ENCODE measurements around the gene PTPRR. TPM values are rescaled to one million over a fixed set of nuclear protein-coding genes. Genes with fewer than 3 reads are reported as not detected.

The PTPRR gene
- total and polyA plus RNA-seq, 2 donors from 2014 or later: 0.50 to 0.86 TPM

DNA sequence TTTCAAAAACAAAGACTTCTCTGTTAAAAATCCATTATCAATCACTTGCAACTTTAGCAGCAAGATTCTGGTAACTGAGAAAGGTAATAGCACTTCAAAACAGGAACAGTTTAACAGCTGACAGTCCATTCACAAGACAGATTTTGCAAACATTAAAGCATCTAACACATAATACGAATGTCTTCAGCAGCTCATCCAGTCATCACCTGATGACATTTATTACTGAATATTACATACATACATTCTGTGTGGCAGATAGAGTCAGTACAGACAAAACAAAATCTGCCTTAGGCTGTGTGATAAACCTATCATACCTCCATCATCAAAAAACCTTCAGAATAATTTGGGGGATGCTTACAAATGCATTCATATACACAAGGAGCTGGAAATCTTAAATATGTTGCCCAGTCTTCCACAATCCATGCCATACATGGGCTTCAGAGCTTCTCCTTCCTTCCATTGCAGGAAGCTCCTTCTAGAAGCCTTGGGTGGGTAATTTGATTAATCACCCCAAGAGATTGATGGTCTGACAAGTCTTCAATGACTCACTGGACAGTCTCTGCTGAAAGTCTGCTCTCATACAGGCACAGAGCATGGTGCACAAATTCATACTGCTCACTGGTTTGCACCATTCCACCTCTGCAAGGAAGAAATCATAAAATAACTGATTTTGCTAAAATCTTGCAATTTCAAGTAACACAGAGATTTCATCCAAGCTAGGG is 281.7 kb downstream of the PTPRR start:
- Histone ChIP-seq H3K27ac (ENCODE audit: low read depth in 2 of 2, low read length in 2 of 2) (no peak overlapping the region), H3K27me3 (ENCODE audit: control insufficient read depth, insufficient read depth, low read length) (no peaks in the 10 kb centered on the region), H3K9me3 (ENCODE audit: control insufficient read depth in 2 of 3, insufficient read depth in 1 of 3, low read length in 3 of 3) (no peaks in the 10 kb centered on the region), H3K9ac (ENCODE audit: low read length in 3 of 3) (no peak overlapping the region), H3K4me3 (ENCODE audit: low read length in 3 of 3) (no peak overlapping the region), H3K4me1 (ENCODE audit: control insufficient read depth in 2 of 3, insufficient read depth in 2 of 3, low read depth in 1 of 3, low read length in 3 of 3) (no peaks in the 10 kb centered on the region), H3K36me3 (ENCODE audit: control insufficient read depth in 2 of 3, insufficient read depth in 3 of 3, low read length in 3 of 3) (no peaks in the 10 kb centered on the region)
- no peak for FAIRE-seq
- DNase-seq: no peak
- intact Hi-C loops (cut with DNase I): no loop called here
- no peak for TF ChIP-seq CTCF (IDR thresholded peaks at IDR 0.05; ENCODE audit: borderline replicate concordance, extremely low read depth, insufficient read depth)

DNA sequence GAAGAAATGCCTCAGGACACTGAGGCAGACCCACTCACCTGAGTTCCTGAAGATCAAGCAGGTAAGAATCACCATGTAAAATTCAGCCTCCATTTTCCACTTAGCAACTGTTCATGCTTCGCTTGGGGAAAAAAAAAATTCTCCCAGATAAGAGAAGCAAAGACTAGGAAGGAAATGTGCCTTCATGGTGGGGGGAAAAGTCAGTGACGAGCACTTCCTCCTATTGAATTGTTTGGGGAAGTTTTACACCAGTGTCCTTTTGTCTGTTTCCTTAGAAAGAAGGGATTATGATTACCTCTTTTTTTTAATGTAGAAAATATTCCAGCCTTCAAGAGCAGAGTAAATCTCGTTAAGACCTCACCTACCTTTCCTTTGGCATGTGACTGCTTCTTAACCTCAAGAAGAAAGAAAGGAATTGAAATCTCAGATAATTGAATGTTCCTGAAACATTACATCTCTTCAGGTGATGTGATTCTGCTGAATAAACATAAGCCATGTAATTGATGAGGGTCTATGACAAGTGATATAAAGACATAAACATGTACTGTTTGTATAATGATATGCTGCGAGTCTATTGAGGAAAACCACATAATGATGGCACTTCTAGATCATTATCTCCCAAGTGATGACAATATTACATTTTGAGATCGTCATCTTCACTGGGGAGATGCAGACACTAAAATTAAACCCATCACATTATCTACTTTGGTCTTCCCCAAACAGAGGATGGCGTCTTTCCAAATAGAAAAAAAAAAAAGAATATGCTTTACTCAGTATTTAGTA is 283.0 kb downstream of the PTPRR start, which contains the start of gene PTPRB:
Gene PTPRB (minus strand): TSS at position 127 of the 783 bp plus-strand sequence. CDS start 34 bp downstream, at position 93.
- Histone ChIP-seq H3K4me1 (ENCODE audit: control insufficient read depth in 2 of 3, insufficient read depth in 2 of 3, low read depth in 1 of 3, low read length in 3 of 3) (no peaks in the 10 kb centered on the region), H3K27ac (ENCODE audit: low read depth in 2 of 2, low read length in 2 of 2) (peak within 1 kb of the TSS; percentile 68 to 69), H3K36me3 (ENCODE audit: control insufficient read depth in 2 of 3, insufficient read depth in 3 of 3, low read length in 3 of 3) (no peaks in the 10 kb centered on the region), H3K4me3 (ENCODE audit: low read length in 3 of 3) (peak within 1 kb of the TSS; percentile 14 to 51 (median 23)), H3K9ac (ENCODE audit: low read length in 3 of 3) (peak within 1 kb of the TSS in 2 of 3 donors; percentile 5 to 70), H3K27me3 (ENCODE audit: control insufficient read depth, insufficient read depth, low read length) (no peaks in the 10 kb centered on the region), H3K9me3 (ENCODE audit: control insufficient read depth in 2 of 3, insufficient read depth in 1 of 3, low read length in 3 of 3) (no peaks in the 10 kb centered on the region)
- TF ChIP-seq CTCF (IDR thresholded peaks at IDR 0.05; ENCODE audit: borderline replicate concordance, extremely low read depth, insufficient read depth): no peak
- no peak for FAIRE-seq
- intact Hi-C loops (cut with DNase I): no loop called here
- DNase-seq: peak in 1 of 5 donors; percentile 38

GRCh38 chr12:70635755-70636154 is 284.8 kb downstream of the PTPRR start:
- Histone ChIP-seq H3K9me3 (ENCODE audit: control insufficient read depth in 2 of 3, insufficient read depth in 1 of 3, low read length in 3 of 3) (no peaks in the 10 kb centered on the region), H3K27ac (ENCODE audit: low read depth in 2 of 2, low read length in 2 of 2) (peak overlapping the region; percentile 7 to 69), H3K4me1 (ENCODE audit: control insufficient read depth in 2 of 3, insufficient read depth in 2 of 3, low read depth in 1 of 3, low read length in 3 of 3) (no peaks in the 10 kb centered on the region), H3K27me3 (ENCODE audit: control insufficient read depth, insufficient read depth, low read length) (no peaks in the 10 kb centered on the region), H3K9ac (ENCODE audit: low read length in 3 of 3) (no peak overlapping the region), H3K36me3 (ENCODE audit: control insufficient read depth in 2 of 3, insufficient read depth in 3 of 3, low read length in 3 of 3) (no peaks in the 10 kb centered on the region), H3K4me3 (ENCODE audit: low read length in 3 of 3) (peak overlapping the region; percentile 20 to 48 (median 23))
- DNase-seq (no peak), FAIRE-seq (no peak)
- TF ChIP-seq CTCF (IDR thresholded peaks at IDR 0.05; ENCODE audit: borderline replicate concordance, extremely low read depth, insufficient read depth): no peak
- intact Hi-C loops (cut with DNase I): no loop called here

All from kidney (tissue), 14 donors.